Tibial nerve (tissue), 4 donors: ENCODE measurements around the gene SUGCT. TPM values are rescaled to one million over a fixed set of nuclear protein-coding genes. Genes with fewer than 3 reads are reported as not detected.

Experiments used
- DNase-seq, 2 donors: peaks; one replicate each; pipeline ENCODE4 v3.0.0-alpha.2; 2019; ENCODE audit warnings: low spot score in 2 of 2
- H3K27ac ChIP-seq, 4 donors: fragments of 200-600 bp; sonication (generic) in 3 of 4; one replicate each; pipeline ENCODE4 v1.5.1; 2017 to 2019; ENCODE audit warnings: mild to moderate bottlenecking in 1 of 4
- H3K27me3 ChIP-seq, 2 donors: fragments of 200-600 bp; sonication (generic) in 1 of 2; one replicate each; pipeline versions ENCODE4 v1.5.1 to v1.6.0; 2017 to 2019
- H3K36me3 ChIP-seq, 3 donors: fragments of 200-600 bp; sonication (generic); one replicate each; pipeline ENCODE4 v1.5.1; 2018 to 2019
- H3K4me1 ChIP-seq, 4 donors: fragments of 200-600 bp; sonication (generic) in 3 of 4; one replicate each; pipeline ENCODE4 v1.5.1; 2017 to 2019
- H3K4me3 ChIP-seq, 4 donors: fragments of 200-600 bp; sonication (generic) in 3 of 4; one replicate each; pipeline ENCODE4 v1.5.1; 2017 to 2019; ENCODE audit warnings: mild to moderate bottlenecking in 1 of 4, moderate library complexity in 1 of 4
- H3K9me3 ChIP-seq, 4 donors: fragments of 200-600 bp; sonication (generic) in 3 of 4; one replicate each; pipeline ENCODE4 v1.5.1; 2017 to 2019
- CTCF ChIP-seq, 5 experiments: fragments of 200-600 bp in 3 of 5; fragments of 450-650 bp in 2 of 5; sonication (generic) in 3 of 5; IDR thresholded peaks; one replicate each; pipeline ENCODE4 v1.5.1; 2016 to 2019; ENCODE audit warnings: antibody characterized with exemption in 5 of 5, mild to moderate bottlenecking in 3 of 5, moderate library complexity in 2 of 5
- EP300 ChIP-seq, 2 donors: sonication (generic); formaldehyde crosslinking; IDR thresholded peaks; one replicate each; pipeline ENCODE4 v1.6.1; 2017; ENCODE audit warnings: antibody characterized with exemption in 2 of 2, mild to moderate bottlenecking in 1 of 2
- POLR2A ChIP-seq, 2 donors: fragments of 450-650 bp; IDR thresholded peaks; one replicate each; pipeline ENCODE4 v1.6.1; 2017; ENCODE audit warnings: antibody characterized with exemption in 2 of 2, mild to moderate bottlenecking in 2 of 2, moderate library complexity in 2 of 2
- WGBS, 2 donors: methylation state at CpG; one replicate each; pipeline ENCODE4 v1.1.5; 2018; 5-methylcytosine and 5-hydroxymethylcytosine counted together
- total RNA-seq, 4 donors: library from RNA; depleted of rRNA; stranded (reverse); fragments of >200 nt; gene quantifications; one replicate each; pipeline ENCODE4 v1.1.0, GENCODE V29; 2016

SUGCT gene
- total RNA-seq, 4 donors from 2014 or later: 2.7 to 20.8 (median 6.2) TPM

DNA sequence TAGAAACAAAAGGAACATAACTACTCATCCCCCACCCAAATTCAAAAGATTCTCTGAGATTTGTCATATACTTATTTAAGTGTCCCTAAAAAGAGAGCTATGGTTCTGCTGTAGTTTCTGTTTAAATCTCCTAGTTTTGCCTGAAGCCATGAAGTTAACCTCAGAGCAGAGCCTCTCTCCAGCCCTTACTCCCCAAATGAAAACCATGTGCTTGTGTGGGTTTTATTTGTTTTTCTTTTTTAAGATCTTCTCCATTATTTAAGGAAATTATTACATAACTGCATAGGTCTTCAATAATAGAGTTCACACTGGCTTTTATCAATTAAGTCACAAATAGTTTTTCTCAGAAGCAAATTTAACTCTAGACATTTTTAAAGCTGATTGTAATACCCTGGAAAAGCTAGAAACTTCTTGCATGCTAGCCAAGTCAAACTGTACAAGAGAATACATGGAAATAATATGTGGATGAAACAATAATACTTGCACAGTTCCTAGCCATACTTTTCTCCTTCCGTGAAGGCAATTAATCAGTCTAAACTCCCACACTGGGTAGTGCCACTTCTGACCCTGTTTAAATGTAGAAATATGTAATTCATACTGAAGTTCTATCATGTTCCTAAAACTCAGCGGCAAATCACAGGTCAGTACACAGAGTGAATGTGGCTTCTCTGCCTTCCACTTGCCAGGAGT lies 579.7 kb downstream of the SUGCT start:
- no peak for DNase-seq
- H3K27me3 ChIP-seq: no peaks in the 10 kb centered on the region
- 33 to 35% methylated on average over 2 of the region's 2 CpGs for WGBS, 2 donors
- peaks cover 0 to 41% (median 5%) of the 10 kb centered on the region in 4 donors for H3K4me1 ChIP-seq
- no peak overlapping the region for H3K4me3 ChIP-seq
- peak overlapping the region in 2 of 4 donors; percentile 10 to 18 for H3K27ac ChIP-seq
- no peaks in the 10 kb centered on the region for H3K9me3 ChIP-seq
- TF ChIP-seq EP300 (IDR thresholded peaks at IDR 0.05): no peak
- TF ChIP-seq CTCF (IDR thresholded peaks at IDR 0.05): no peak
- no peak for TF ChIP-seq POLR2A (IDR thresholded peaks at IDR 0.05)
- H3K36me3 ChIP-seq: no peaks in the 10 kb centered on the region

DNA sequence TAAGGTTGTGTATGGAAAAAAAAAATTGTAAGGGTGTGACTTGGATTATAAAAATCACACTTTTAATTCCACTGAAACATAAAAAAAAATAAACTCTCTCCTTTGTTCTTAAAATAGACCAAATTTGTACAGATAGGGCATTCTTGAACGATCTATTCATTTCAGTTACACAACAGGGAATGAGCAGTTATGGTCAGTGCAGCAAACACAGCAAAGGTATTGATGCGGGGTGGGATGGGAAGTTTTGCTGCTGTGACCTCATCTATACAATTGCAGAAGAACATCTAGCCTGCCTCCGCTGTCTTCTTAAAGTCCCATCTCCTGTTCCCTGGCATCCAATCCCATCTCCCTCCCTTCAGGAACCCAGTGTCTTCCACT lies 580.2 kb downstream of the SUGCT start:
- H3K4me1 ChIP-seq: peaks cover 0 to 41% (median 5%) of the 10 kb centered on the region in 4 donors
- TF ChIP-seq CTCF (IDR thresholded peaks at IDR 0.05): no peak
- H3K27ac ChIP-seq: peak overlapping the region in 2 of 4 donors; percentile 10 to 18
- H3K36me3 ChIP-seq: no peaks in the 10 kb centered on the region
- 51 to 57% methylated on average over 3 of the region's 3 CpGs for WGBS, 2 donors
- H3K4me3 ChIP-seq: no peak overlapping the region
- no peaks in the 10 kb centered on the region for H3K27me3 ChIP-seq
- H3K9me3 ChIP-seq: no peaks in the 10 kb centered on the region
- DNase-seq: no peak

DNA sequence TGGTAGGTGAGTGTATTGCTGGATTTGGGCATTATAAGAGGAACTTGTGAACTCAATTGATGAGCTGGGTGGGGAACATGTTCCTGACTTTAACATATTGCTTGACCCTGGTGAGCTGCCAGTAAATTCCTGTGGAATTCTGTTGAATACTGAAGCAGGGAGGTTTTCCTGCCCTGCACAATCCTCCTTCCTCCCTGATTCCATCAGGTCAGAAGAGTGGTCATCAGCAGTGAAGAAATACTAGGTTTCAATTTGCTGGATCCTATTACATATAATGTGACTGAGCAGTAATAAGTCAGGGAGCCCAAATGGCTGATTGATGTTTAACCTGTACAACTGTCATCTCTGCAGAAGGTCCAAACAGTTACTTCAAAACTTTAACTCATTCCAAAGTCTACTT lies 581.2 kb downstream of the SUGCT start:
- H3K4me1 ChIP-seq: peaks cover 0 to 41% (median 5%) of the 10 kb centered on the region in 4 donors
- no peaks in the 10 kb centered on the region for H3K27me3 ChIP-seq
- H3K27ac ChIP-seq: no peak overlapping the region
- H3K9me3 ChIP-seq: no peaks in the 10 kb centered on the region
- no peak for TF ChIP-seq EP300 (IDR thresholded peaks at IDR 0.05)
- TF ChIP-seq POLR2A (IDR thresholded peaks at IDR 0.05): no peak
- TF ChIP-seq CTCF (IDR thresholded peaks at IDR 0.05): no peak
- H3K36me3 ChIP-seq: no peaks in the 10 kb centered on the region
- no peak overlapping the region for H3K4me3 ChIP-seq
- DNase-seq: no peak

DNA sequence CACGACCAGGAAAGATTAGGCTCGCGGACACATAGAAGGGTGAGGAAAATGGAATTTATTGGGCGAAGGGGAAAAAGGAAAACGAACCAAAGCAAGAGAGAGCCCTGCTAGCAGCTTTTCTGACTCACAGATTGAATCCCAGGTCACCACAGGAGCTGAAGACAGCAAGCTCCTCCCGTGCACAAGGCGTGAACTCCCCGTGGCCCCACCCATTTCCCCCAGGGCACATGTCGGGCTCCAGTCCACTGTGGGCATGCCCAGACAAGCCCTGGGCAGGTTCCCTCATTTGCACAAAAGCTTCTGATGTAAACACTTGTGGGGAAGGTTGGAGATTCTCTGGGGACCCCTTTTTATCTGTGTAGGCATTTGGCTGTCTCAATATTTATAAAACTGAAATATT lies 582.4 kb downstream of the SUGCT start:
- DNase-seq: peak; percentile 21 to 30
- peak overlapping the region in 2 of 4 donors; percentile 21 to 30 for H3K27ac ChIP-seq
- H3K4me1 ChIP-seq: peaks cover 0 to 41% (median 5%) of the 10 kb centered on the region in 4 donors
- no peak overlapping the region for H3K4me3 ChIP-seq
- no peaks in the 10 kb centered on the region for H3K9me3 ChIP-seq
- 27 to 52% methylated on average over 9 of the region's 9 CpGs for WGBS, 2 donors
- TF ChIP-seq POLR2A (IDR thresholded peaks at IDR 0.05): no peak
- TF ChIP-seq EP300 (IDR thresholded peaks at IDR 0.05): no peak
- TF ChIP-seq CTCF (IDR thresholded peaks at IDR 0.05): no peak
- no peaks in the 10 kb centered on the region for H3K27me3 ChIP-seq
- H3K36me3 ChIP-seq: no peaks in the 10 kb centered on the region

DNA sequence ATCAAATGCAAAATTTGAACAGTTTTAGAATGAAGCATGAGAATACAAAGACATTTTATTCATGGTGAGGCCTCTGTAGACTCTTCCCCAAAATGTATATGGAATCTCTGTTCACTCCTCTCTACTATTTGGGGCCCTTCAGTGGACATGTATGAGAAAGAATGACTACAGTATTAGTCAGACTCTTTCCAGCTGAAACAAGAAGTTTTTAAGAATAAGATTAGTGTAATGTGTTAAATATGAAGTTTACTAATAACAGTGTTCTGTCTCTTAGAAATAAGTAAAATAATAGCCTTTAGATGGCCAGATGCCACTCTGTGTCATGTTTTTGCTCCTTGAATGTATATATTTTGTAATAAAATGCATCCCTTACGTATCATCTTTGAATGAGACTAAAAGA lies 585.6 kb downstream of the SUGCT start:
- H3K4me3 ChIP-seq: no peak overlapping the region
- DNase-seq: no peak
- H3K4me1 ChIP-seq: peaks cover 0 to 25% (median 5%) of the 10 kb centered on the region in 4 donors
- no peaks in the 10 kb centered on the region for H3K9me3 ChIP-seq
- H3K27ac ChIP-seq: no peak overlapping the region
- WGBS, 2 donors: 72 to 74% methylated on average over 1 of the region's 1 CpG
- TF ChIP-seq POLR2A (IDR thresholded peaks at IDR 0.05) (no peak), CTCF (IDR thresholded peaks at IDR 0.05) (no peak), EP300 (IDR thresholded peaks at IDR 0.05) (no peak)
- no peaks in the 10 kb centered on the region for H3K36me3 ChIP-seq
- H3K27me3 ChIP-seq: no peaks in the 10 kb centered on the region
